Vagina (tissue), 2 donors: ENCODE data around the gene STARD3.

Experiments used
- CTCF ChIP-seq, 3 experiments: fragments of 450-650 bp in 2 of 3; fragments of 200-600 bp in 1 of 3; sonication (generic) in 1 of 3; IDR thresholded peaks; one replicate each; pipeline ENCODE4 v1.5.1; 2017 to 2019; ENCODE audit warnings: antibody characterized with exemption in 3 of 3, mild to moderate bottlenecking in 2 of 3, moderate library complexity in 2 of 3
- POLR2A ChIP-seq, 2 donors: fragments of 450-650 bp; IDR thresholded peaks; one replicate each; pipeline ENCODE4 v1.6.1; 2017; ENCODE audit warnings: antibody characterized with exemption in 2 of 2, mild to moderate bottlenecking in 2 of 2, moderate library complexity in 2 of 2
- POLR2AphosphoS5 ChIP-seq, 2 donors: sonication (generic); formaldehyde crosslinking; IDR thresholded peaks; one replicate each; pipeline ENCODE4 v1.9.0; 2017; ENCODE audit warnings: antibody characterized with exemption in 2 of 2, mild to moderate bottlenecking in 2 of 2, low read depth in 1 of 2; ENCODE audit not compliant: insufficient read depth in 1 of 2

- TF ChIP-seq POLR2A (IDR thresholded peaks at IDR 0.05) = no peak
- TF ChIP-seq CTCF (IDR thresholded peaks at IDR 0.05) = no peak
- no peak for TF ChIP-seq POLR2AphosphoS5 (IDR thresholded peaks at IDR 0.05; ENCODE audit: insufficient read depth in 1 of 2, low read depth in 1 of 2)
These were observed 31.9 kb upstream of the STARD3 start for GRCh38 chr17:39604911-39605491.
